GM23338 (cell line): ENCODE results near the gene PPP2R1B. TPM values are rescaled to one million over a fixed set of nuclear protein-coding genes. Genes with fewer than 3 reads are reported as not detected.

Experiments used
- ATAC-seq: fragments of 200-7000 bp; cut with Tn5 transposase; 3 replicates; pipeline ENCODE4 v1.9.1; 2020
- DNase-seq: peaks from one replicate; pipeline ENCODE4 v3.0.0-alpha.2; 2015; ENCODE audit warnings: low spot score
- H2AFZ ChIP-seq: fragments of 200-600 bp; sonication (generic); 2 replicates; pipeline ENCODE4 v1.8.0; 2016; ENCODE audit warnings: antibody characterized with exemption, mild to moderate bottlenecking, moderate library complexity
- H3F3A ChIP-seq: fragments of 200-600 bp; sonication (generic); replicated peaks from 2 replicates; pipeline ENCODE4 v1.8.0; 2017; ENCODE audit warnings: antibody characterized with exemption, mixed run types, low read depth
- H3K27ac ChIP-seq: fragments of 200-600 bp; sonication (generic); 2 replicates; pipeline ENCODE4 v1.6.1; 2016; ENCODE audit warnings: low read depth
- H3K27me3 ChIP-seq: fragments of 200-600 bp; sonication (generic); 2 replicates; pipeline ENCODE4 v1.8.0; 2016; ENCODE audit warnings: mild to moderate bottlenecking, mixed run types, moderate library complexity; ENCODE audit not compliant: insufficient read depth
- H3K36me3 ChIP-seq: fragments of 200-600 bp; sonication (generic); 2 replicates; pipeline ENCODE4 v1.8.0; 2016; ENCODE audit warnings: mild to moderate bottlenecking; ENCODE audit not compliant: insufficient read depth
- H3K4me1 ChIP-seq: fragments of 200-600 bp; sonication (generic); 2 replicates; pipeline ENCODE4 v1.8.0; 2016; ENCODE audit warnings: mild to moderate bottlenecking, moderate library complexity; ENCODE audit not compliant: insufficient read depth
- H3K4me2 ChIP-seq: fragments of 200-600 bp; sonication (generic); 2 replicates; pipeline ENCODE4 v1.7.1; 2017; ENCODE audit warnings: mixed run types
- H3K4me3 ChIP-seq: fragments of 200-600 bp; sonication (generic); 2 replicates; pipeline ENCODE4 v1.6.1; 2016; ENCODE audit warnings: mixed run types
- H3K79me2 ChIP-seq: fragments of 200-600 bp; sonication (generic); replicated peaks from 2 replicates; pipeline ENCODE4 v1.8.0; 2017; ENCODE audit warnings: mild to moderate bottlenecking; ENCODE audit not compliant: insufficient read depth
- H3K9me2 ChIP-seq: fragments of 200-600 bp; sonication (generic); 2 replicates; pipeline ENCODE4 v1.8.0; 2017; ENCODE audit not compliant: insufficient read depth
- H4K20me1 ChIP-seq: fragments of 200-600 bp; sonication (generic); replicated peaks from 2 replicates; pipeline ENCODE4 v1.8.0; 2017; ENCODE audit warnings: mild to moderate bottlenecking; ENCODE audit not compliant: insufficient read depth
- H3K27ac Mint-ChIP-seq: 2 replicates; pipeline ENCODE4 v1.8.0; 2020; ENCODE audit warnings: inconsistent platforms, mild to moderate bottlenecking, moderate library complexity, mixed read lengths
- H3K27me3 Mint-ChIP-seq: 3 replicates; pipeline ENCODE4 v1.8.0; 2022; ENCODE audit warnings: low read depth, mild to moderate bottlenecking, moderate library complexity, mixed read lengths, inconsistent platforms; ENCODE audit not compliant: insufficient read depth, poor library complexity
- H3K36me3 Mint-ChIP-seq: 3 replicates; pipeline ENCODE4 v1.8.0; 2021; ENCODE audit warnings: low read depth, mild to moderate bottlenecking, inconsistent platforms, moderate library complexity, mixed read lengths
- H3K4me1 Mint-ChIP-seq: 3 replicates; pipeline ENCODE4 v1.8.0; 2020; ENCODE audit warnings: mild to moderate bottlenecking, inconsistent platforms, mixed read lengths
- H3K4me3 Mint-ChIP-seq: 3 replicates; pipeline ENCODE4 v1.8.0; 2021; ENCODE audit warnings: moderate library complexity, mild to moderate bottlenecking, inconsistent platforms, mixed read lengths
- H3K9me3 Mint-ChIP-seq: 3 replicates; pipeline ENCODE4 v1.8.0; 2020; ENCODE audit warnings: moderate library complexity, mild to moderate bottlenecking, inconsistent platforms, mixed read lengths
- CREB1 ChIP-seq: fragments of 250-450 bp; sonication (Bioruptor Pico); IDR thresholded peaks from 2 replicates; pipeline ENCODE4 v1.5.0; 2020; ENCODE audit warnings: low read depth, mild to moderate bottlenecking, moderate library complexity
- CTCF ChIP-seq, 2 experiments: fragments of 200-600 bp in 1 of 2; sonication (generic) in 1 of 2; conservative IDR thresholded peaks; 2 replicates each; pipeline versions ENCODE4 v1.5.1 to v1.6.1; 2016 to 2017; ENCODE audit warnings: antibody characterized with exemption in 2 of 2, low read depth in 2 of 2, mild to moderate bottlenecking in 2 of 2, moderate library complexity in 1 of 2
- EZH2phosphoT487 ChIP-seq: fragments of 200-600 bp; sonication (generic); IDR thresholded peaks from one replicate; pipeline ENCODE4 v1.8.1; 2018; ENCODE audit warnings: antibody characterized with exemption; ENCODE audit not compliant: unreplicated experiment
- STAT1 ChIP-seq: IDR thresholded peaks from one replicate; pipeline ENCODE4 v1.6.1; 2016; ENCODE audit warnings: antibody characterized with exemption; ENCODE audit not compliant: unreplicated experiment
- ZNF331 ChIP-seq: fragments of 250-450 bp; sonication (Bioruptor Pico); IDR thresholded peaks from 2 replicates; pipeline ENCODE4 v1.5.0; 2020; ENCODE audit warnings: low read depth, mild to moderate bottlenecking, moderate library complexity
- ZNF462 ChIP-seq: fragments of 250-450 bp; sonication (Bioruptor Pico); IDR thresholded peaks from 2 replicates; pipeline ENCODE4 v1.5.0; 2020; ENCODE audit warnings: mild to moderate bottlenecking, moderate library complexity
- polyA plus RNA-seq: library from polyadenylated mRNA; unstranded; fragments of >200 nt; fragmentation: Nextera tagmentation; extraction: Ambion mirVana; gene quantifications from 2 replicates; pipeline ENCODE4 v1.2.1, GENCODE V29; 2016
- total RNA-seq: library from RNA; depleted of rRNA; stranded (reverse); fragments of >200 nt; shearing (Covaris generic); gene quantifications from 2 replicates; pipeline ENCODE4 v1.2.3, GENCODE V29; 2014

Gene PPP2R1B
- total and polyA plus RNA-seq, 2 experiments from 2014 or later, result 18.5 to 82.0 TPM

- Histone ChIP-seq H3K27ac (no peak overlapping the region), H3K79me2 (peaks cover 41% of the 10 kb centered on the region), H4K20me1 (peaks cover 25% of the 10 kb centered on the region), H2AFZ (no peak overlapping the region), H3K9me2 (no peaks in the 10 kb centered on the region), H3F3A (peaks cover 10% of the 10 kb centered on the region; the same call in 1 of the 2 replicates), H3K27me3 (no peaks in the 10 kb centered on the region), H3K4me2 (no peak overlapping the region), H3K4me1 (peaks cover 22% of the 10 kb centered on the region), H3K4me3 (no peak overlapping the region), H3K36me3 (peaks cover 62% of the 10 kb centered on the region)
- TF ChIP-seq ZNF331 (CRISPR knock-in tag) (no peak), STAT1 (no peak), CTCF (conservative IDR thresholded peaks at IDR 0.05; ENCODE audit: low read depth in 2 of 2) (peak in 1 of 2 experiments; percentile 9; a peak in 1 of 4 replicates), CREB1 (CRISPR knock-in tag) (no peak)
- DNase-seq (no peak), ATAC-seq (no peak)
- Mint-ChIP-seq H3K27me3 (peaks cover 2% of the 10 kb centered on the region), H3K9me3 (no peaks in the 10 kb centered on the region), H3K4me3 (no peak overlapping the region), H3K27ac (no peak overlapping the region), H3K4me1 (peaks cover 32% of the 10 kb centered on the region), H3K36me3 (peaks cover 71% of the 10 kb centered on the region)
These were observed 3.1 kb downstream of the PPP2R1B start for GRCh38 chr11:111762981-111763643.

GRCh38 chr11:111762526-111762925 lies 3.7 kb downstream of the PPP2R1B start:
- Histone ChIP-seq H3K4me2 (no peak overlapping the region), H3K9me2 (no peaks in the 10 kb centered on the region), H4K20me1 (peaks cover 30% of the 10 kb centered on the region), H3K4me1 (peaks cover 18% of the 10 kb centered on the region), H3F3A (peaks cover 10% of the 10 kb centered on the region; the same call in 1 of the 2 replicates), H3K4me3 (no peak overlapping the region), H3K36me3 (peaks cover 66% of the 10 kb centered on the region), H3K27ac (no peak overlapping the region), H3K79me2 (peaks cover 41% of the 10 kb centered on the region), H2AFZ (no peak overlapping the region), H3K27me3 (no peaks in the 10 kb centered on the region)
- Mint-ChIP-seq H3K4me3 (no peak overlapping the region), H3K36me3 (peaks cover 77% of the 10 kb centered on the region), H3K27ac (no peak overlapping the region), H3K9me3 (no peaks in the 10 kb centered on the region), H3K4me1 (peaks cover 30% of the 10 kb centered on the region), H3K27me3 (peaks cover 2% of the 10 kb centered on the region)
- DNase-seq, result no peak
- TF ChIP-seq CTCF (conservative IDR thresholded peaks at IDR 0.05; ENCODE audit: low read depth in 2 of 2) (no peak), ZNF462 (CRISPR knock-in tag) (no peak), EZH2phosphoT487 (no peak)
- ATAC-seq, result no peak
